ENCODE measurements around the gene GEMIN5. TPM values are rescaled to one million over a fixed set of nuclear protein-coding genes. Genes with fewer than 3 reads are reported as not detected.

GEMIN5 gene
- total and polyA plus RNA-seq, 11 donors = 4.1 to 19.3 (median 15.2) TPM

GRCh38 chr5:154884424-154884823 is 53.6 kb downstream of the GEMIN5 start:
- no peak for TF ChIP-seq POLR2A (IDR thresholded peaks at IDR 0.05)
- TF ChIP-seq, protein P1, sequence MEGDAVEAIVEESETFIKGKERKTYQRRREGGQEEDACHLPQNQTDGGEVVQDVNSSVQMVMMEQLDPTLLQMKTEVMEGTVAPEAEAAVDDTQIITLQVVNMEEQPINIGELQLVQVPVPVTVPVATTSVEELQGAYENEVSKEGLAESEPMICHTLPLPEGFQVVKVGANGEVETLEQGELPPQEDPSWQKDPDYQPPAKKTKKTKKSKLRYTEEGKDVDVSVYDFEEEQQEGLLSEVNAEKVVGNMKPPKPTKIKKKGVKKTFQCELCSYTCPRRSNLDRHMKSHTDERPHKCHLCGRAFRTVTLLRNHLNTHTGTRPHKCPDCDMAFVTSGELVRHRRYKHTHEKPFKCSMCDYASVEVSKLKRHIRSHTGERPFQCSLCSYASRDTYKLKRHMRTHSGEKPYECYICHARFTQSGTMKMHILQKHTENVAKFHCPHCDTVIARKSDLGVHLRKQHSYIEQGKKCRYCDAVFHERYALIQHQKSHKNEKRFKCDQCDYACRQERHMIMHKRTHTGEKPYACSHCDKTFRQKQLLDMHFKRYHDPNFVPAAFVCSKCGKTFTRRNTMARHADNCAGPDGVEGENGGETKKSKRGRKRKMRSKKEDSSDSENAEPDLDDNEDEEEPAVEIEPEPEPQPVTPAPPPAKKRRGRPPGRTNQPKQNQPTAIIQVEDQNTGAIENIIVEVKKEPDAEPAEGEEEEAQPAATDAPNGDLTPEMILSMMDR (IDR thresholded peaks at IDR 0.05) = no peak
- WGBS, 4 donors = 89 to 94% (median 91%) methylated on average over 8 of the region's 8 CpGs
- intact Hi-C loops (cut with DNase I) = no loop called here
- H3K36me3 ChIP-seq = peaks cover 6 to 48% (median 36%) of the 10 kb centered on the region in 9 donors
- no peak for ATAC-seq
- H3K4me1 ChIP-seq = peaks cover 0 to 15% (median 4%) of the 10 kb centered on the region in 12 donors
- no peak overlapping the region for H3K4me3 ChIP-seq
- peaks cover 0 to 39% (median 21%) of the 10 kb centered on the region in 12 donors for H3K9me3 ChIP-seq
- no peak overlapping the region for H3K27ac ChIP-seq
- DNase-seq = no peak
- no peaks in the 10 kb centered on the region for H3K27me3 ChIP-seq

- TF ChIP-seq, protein P1 (IDR thresholded peaks at IDR 0.05) = no peak
- no peak for TF ChIP-seq POLR2A (IDR thresholded peaks at IDR 0.05)
- no peak overlapping the region for H3K4me3 ChIP-seq
- H3K27me3 ChIP-seq = no peaks in the 10 kb centered on the region
- ATAC-seq = peak in 3 of 4 donors; percentile 52 to 82 (median 52)
- peaks cover 0 to 15% (median 4%) of the 10 kb centered on the region in 12 donors for H3K4me1 ChIP-seq
- DNase-seq = no peak
- WGBS, 4 donors = 53 to 62% (median 57%) methylated on average over 4 of the region's 4 CpGs
- intact Hi-C loops (cut with DNase I) = loop anchor here in 1 of 10 donors (2.0 kb wide), 1 partner anchor 23 kb away; the partner anchor contains the start of gene CNOT8
- peaks cover 0 to 31% (median 17%) of the 10 kb centered on the region in 9 donors for H3K36me3 ChIP-seq
- peak overlapping the region in 10 of 12 donors; percentile 46 to 76 (median 64) for H3K27ac ChIP-seq
- peaks cover 0 to 53% (median 29%) of the 10 kb centered on the region in 12 donors for H3K9me3 ChIP-seq
Observed at GRCh38 chr5:154881986-154882385, 56.0 kb downstream of the GEMIN5 start.

DNA sequence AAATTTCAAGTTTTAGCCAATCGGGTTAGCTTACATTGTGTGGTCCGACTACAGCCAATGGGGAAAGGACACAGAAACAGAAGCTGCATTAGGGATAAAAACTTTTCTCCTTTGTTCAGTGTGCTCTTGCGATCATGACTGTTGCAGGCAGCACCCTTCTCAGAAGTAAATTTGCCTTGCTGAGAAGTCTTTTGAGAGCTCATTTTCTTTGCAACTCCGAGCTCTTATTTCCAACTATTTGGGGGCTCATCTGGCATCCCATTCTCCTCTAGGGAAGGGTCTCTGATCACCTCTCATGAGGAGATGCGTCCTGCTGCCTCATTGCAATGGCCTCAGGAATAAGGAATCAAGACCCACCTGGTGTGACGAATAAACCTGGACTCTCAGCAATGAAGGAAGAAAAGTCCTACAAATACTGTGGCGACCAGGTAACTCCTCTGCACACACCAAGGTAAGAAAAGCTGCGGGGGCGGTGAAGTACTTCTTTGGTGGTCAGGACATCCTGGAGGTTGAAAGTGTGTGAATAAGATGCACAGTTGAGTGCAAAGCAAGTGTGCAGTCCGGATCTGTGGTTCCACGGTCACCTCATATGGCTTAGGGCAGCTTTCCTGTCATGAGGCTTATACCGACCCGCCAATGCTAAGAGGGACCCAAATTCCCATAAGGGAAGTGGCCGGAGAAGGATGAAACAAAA is 59.2 kb downstream of the GEMIN5 start:
- H3K9me3 ChIP-seq = peaks cover 0 to 28% (median 10%) of the 10 kb centered on the region in 12 donors
- no peak for TF ChIP-seq POLR2A (IDR thresholded peaks at IDR 0.05)
- TF ChIP-seq, protein P1 (IDR thresholded peaks at IDR 0.05) = no peak
- H3K27ac ChIP-seq = peak overlapping the region in 1 of 12 donors; percentile 29
- H3K27me3 ChIP-seq = no peaks in the 10 kb centered on the region
- H3K4me1 ChIP-seq = peaks cover 0 to 15% (median 4%) of the 10 kb centered on the region in 12 donors
- H3K36me3 ChIP-seq = peaks cover 0 to 39% (median 38%) of the 10 kb centered on the region in 9 donors
- intact Hi-C loops (cut with DNase I) = no loop called here
- DNase-seq (no peak), ATAC-seq (no peak)
- H3K4me3 ChIP-seq = no peak overlapping the region
- WGBS, 4 donors = 92 to 94% (median 94%) methylated on average over 14 of the region's 14 CpGs

- intact Hi-C loops (cut with DNase I) = no loop called here
- no peak for DNase-seq
- no peak for ATAC-seq
- Histone ChIP-seq H3K27me3 (no peaks in the 10 kb centered on the region), H3K9me3 (peaks cover 0 to 18% (median 7%) of the 10 kb centered on the region in 12 donors), H3K4me1 (no peaks in the 10 kb centered on the region), H3K36me3 (peaks cover 3 to 81% (median 75%) of the 10 kb centered on the region in 9 donors), H3K4me3 (no peak overlapping the region), H3K27ac (peak overlapping the region in 2 of 12 donors; percentile 18 to 48)
- WGBS, 4 donors = 84 to 87% (median 85%) methylated on average over 5 of the region's 5 CpGs
- TF ChIP-seq POLR2A (IDR thresholded peaks at IDR 0.05) = no peak
- TF ChIP-seq, protein P1 (IDR thresholded peaks at IDR 0.05) = no peak
Observed at GRCh38 chr5:154873791-154874331, 64.2 kb downstream of the GEMIN5 start.
